ENCODE results near the gene SOX6.

DNA sequence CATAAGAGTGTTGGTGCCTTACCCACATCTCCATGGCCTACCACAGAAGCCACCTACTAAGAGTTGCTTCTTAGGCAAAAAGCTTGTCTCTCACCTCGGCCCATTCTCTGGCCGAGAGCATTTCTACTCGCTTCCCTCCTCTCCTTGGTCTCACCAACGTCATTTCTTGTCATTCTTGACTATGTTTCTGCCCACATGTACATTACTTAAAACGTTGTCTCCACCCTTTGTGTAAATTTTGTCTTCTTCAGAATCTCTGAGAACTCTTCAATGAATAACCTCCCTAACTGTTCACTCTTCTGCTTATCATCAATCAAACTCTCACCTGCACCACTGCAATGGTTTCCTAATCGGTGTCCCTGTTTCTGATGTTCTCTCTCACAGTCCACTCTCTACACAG, 20.1 kb downstream of the SOX6 start:
- TF ChIP-seq, protein P1, sequence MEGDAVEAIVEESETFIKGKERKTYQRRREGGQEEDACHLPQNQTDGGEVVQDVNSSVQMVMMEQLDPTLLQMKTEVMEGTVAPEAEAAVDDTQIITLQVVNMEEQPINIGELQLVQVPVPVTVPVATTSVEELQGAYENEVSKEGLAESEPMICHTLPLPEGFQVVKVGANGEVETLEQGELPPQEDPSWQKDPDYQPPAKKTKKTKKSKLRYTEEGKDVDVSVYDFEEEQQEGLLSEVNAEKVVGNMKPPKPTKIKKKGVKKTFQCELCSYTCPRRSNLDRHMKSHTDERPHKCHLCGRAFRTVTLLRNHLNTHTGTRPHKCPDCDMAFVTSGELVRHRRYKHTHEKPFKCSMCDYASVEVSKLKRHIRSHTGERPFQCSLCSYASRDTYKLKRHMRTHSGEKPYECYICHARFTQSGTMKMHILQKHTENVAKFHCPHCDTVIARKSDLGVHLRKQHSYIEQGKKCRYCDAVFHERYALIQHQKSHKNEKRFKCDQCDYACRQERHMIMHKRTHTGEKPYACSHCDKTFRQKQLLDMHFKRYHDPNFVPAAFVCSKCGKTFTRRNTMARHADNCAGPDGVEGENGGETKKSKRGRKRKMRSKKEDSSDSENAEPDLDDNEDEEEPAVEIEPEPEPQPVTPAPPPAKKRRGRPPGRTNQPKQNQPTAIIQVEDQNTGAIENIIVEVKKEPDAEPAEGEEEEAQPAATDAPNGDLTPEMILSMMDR (conservative IDR thresholded peaks at IDR 0.05 in 1 of 2, IDR thresholded peaks at IDR 0.05 in 1 of 2; ENCODE audit: low read depth in 1 of 2, low read length in 2 of 2) = no peak
- TF ChIP-seq EZH2 (IDR thresholded peaks at IDR 0.05; ENCODE audit: low read length, missing control alignments) = no peak

All from fibroblast of lung (primary cell).